ENCODE results near the gene ZNF548.
"Not testable (repeated sequence)": the region's sequence is repeated elsewhere in the genome, so short reads cannot be mapped to it uniquely, and the experiment has no call there.

Gene ZNF548

DNA sequence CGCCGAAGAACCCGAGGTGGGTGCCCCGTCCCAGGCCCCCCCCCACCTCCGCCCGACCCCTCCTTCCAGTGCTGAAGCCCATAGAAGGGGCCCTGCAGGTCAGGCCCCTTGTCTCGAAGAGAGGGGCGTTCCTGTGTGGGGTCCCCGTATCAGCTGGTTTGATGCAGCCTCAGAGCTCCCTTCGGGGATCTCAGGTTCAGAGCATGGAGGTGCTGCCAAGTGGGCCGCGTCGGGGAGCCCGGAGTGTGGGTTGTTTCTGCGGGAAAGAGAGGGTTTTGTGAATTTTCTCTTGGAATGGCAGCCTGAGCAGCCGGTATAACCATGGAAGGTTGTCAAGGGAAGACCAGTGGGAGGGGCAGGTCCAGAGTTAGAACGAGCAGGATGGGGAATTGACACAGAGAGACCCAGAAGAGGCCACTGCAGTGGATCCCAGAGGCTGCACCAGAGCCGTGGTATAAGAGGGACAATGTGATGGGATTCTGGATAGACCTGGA is 25.9 kb upstream of the ZNF548 start:
- peaks cover 0 to 6% of the 10 kb centered on the region in 2 donors for H3K36me3 ChIP-seq (ENCODE audit: control insufficient read depth in 1 of 2, insufficient read depth in 2 of 2, low read length in 2 of 2)
- peak overlapping the region; percentile 70 to 80 for H3K4me3 ChIP-seq (ENCODE audit: low read depth in 1 of 2, low read length in 2 of 2)
- peak overlapping the region; percentile 63 for H3K27ac ChIP-seq (ENCODE audit: low read length)
- no peaks in the 10 kb centered on the region for H3K27me3 ChIP-seq (ENCODE audit: low read depth, low read length)
- peaks cover under 1 to 8% of the 10 kb centered on the region in 2 donors for H3K9me3 ChIP-seq (ENCODE audit: control insufficient read depth in 1 of 2, low read length in 2 of 2)
- peaks cover 0 to 10% of the 10 kb centered on the region in 2 donors for H3K4me1 ChIP-seq (ENCODE audit: control insufficient read depth in 1 of 2, insufficient read depth in 2 of 2, low read length in 2 of 2)

- Histone ChIP-seq H3K4me1 (ENCODE audit: control insufficient read depth in 1 of 2, insufficient read depth in 2 of 2, low read length in 2 of 2) (peaks cover 0 to 10% of the 10 kb centered on the region in 2 donors), H3K27ac (ENCODE audit: low read length) (no peak overlapping the region), H3K27me3 (ENCODE audit: low read depth, low read length) (no peaks in the 10 kb centered on the region), H3K9me3 (ENCODE audit: control insufficient read depth in 1 of 2, low read length in 2 of 2) (no peaks in the 10 kb centered on the region), H3K36me3 (ENCODE audit: control insufficient read depth in 1 of 2, insufficient read depth in 2 of 2, low read length in 2 of 2) (peaks cover 2 to 5% of the 10 kb centered on the region in 2 donors), H3K4me3 (ENCODE audit: low read depth in 1 of 2, low read length in 2 of 2) (no peak overlapping the region)
Measured at GRCh38 chr19:57366776-57367175, 22.9 kb upstream of the ZNF548 start.

GRCh38 chr19:57374179-57374578 is 15.5 kb upstream of the ZNF548 start:
- H3K9me3 ChIP-seq (ENCODE audit: control insufficient read depth in 1 of 2, low read length in 2 of 2), result peaks cover 22 to 39% of the 10 kb centered on the region in 2 donors
- no peak overlapping the region for H3K27ac ChIP-seq (ENCODE audit: low read length)
- no peaks in the 10 kb centered on the region for H3K27me3 ChIP-seq (ENCODE audit: low read depth, low read length)
- H3K4me3 ChIP-seq (ENCODE audit: low read depth in 1 of 2, low read length in 2 of 2), result peak overlapping the region in 1 of 2 donors; percentile 19
- H3K36me3 ChIP-seq (ENCODE audit: control insufficient read depth in 1 of 2, insufficient read depth in 2 of 2, low read length in 2 of 2), result peaks cover 25 to 72% of the 10 kb centered on the region in 2 donors
- H3K4me1 ChIP-seq (ENCODE audit: control insufficient read depth in 1 of 2, insufficient read depth in 2 of 2, low read length in 2 of 2), result no peaks in the 10 kb centered on the region

DNA sequence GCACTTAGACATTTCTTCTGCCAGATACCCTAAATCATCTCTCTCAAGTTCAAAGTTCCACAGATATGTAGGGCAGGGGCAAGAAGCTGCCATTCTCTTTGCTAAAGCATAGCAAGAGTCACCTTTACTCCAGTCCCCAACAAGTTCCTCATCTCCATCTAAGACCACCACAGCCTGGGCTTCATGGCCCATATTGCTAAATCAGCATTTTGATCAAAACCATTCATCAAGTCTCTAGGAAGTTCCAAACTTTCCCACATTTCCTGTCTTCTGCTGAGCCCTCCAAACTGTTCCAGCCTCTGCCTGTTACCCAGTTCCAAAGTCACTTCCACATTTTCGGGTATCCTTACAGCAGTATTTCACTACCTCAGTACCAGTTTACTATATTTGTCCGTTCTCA is 15.0 kb upstream of the ZNF548 start:
- H3K27ac ChIP-seq (ENCODE audit: low read length); H3K27me3 ChIP-seq (ENCODE audit: low read depth, low read length); H3K4me1 ChIP-seq (ENCODE audit: control insufficient read depth in 1 of 2, insufficient read depth in 2 of 2, low read length in 2 of 2): not testable (repeated sequence)
- Histone ChIP-seq H3K36me3 (ENCODE audit: control insufficient read depth in 1 of 2, insufficient read depth in 2 of 2, low read length in 2 of 2) (peaks cover 25 to 72% of the 10 kb centered on the region in 2 donors), H3K9me3 (ENCODE audit: control insufficient read depth in 1 of 2, low read length in 2 of 2) (peaks cover 27 to 39% of the 10 kb centered on the region in 2 donors), H3K4me3 (ENCODE audit: low read depth in 1 of 2, low read length in 2 of 2) (peak overlapping the region in 1 of 2 donors; percentile 19)

DNA sequence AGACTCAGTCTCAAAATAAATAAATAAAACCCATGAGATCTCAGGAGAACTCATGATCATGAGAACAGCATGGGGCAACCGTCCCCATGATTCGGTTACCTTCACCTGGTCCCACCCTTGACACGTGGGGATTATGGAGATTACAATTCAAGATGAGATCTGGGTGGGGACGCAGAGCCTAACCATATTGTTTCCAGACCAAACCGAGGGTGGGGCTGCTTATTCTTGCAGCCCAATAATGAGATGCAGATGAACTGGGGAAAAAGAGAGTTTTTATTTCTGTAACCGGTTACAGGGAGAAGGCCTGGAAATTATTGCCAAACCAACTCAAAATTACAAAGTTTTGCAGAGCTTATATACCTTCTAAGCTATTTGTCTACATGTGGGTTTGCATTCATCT is 13.5 kb upstream of the ZNF548 start:
- no peak overlapping the region for H3K27ac ChIP-seq (ENCODE audit: low read length)
- H3K36me3 ChIP-seq (ENCODE audit: control insufficient read depth in 1 of 2, insufficient read depth in 2 of 2, low read length in 2 of 2), result peaks cover 25 to 72% of the 10 kb centered on the region in 2 donors
- no peak overlapping the region for H3K4me3 ChIP-seq (ENCODE audit: low read depth in 1 of 2, low read length in 2 of 2)
- H3K4me1 ChIP-seq (ENCODE audit: control insufficient read depth in 1 of 2, insufficient read depth in 2 of 2, low read length in 2 of 2), result no peaks in the 10 kb centered on the region
- peaks cover 32 to 41% of the 10 kb centered on the region in 2 donors for H3K9me3 ChIP-seq (ENCODE audit: control insufficient read depth in 1 of 2, low read length in 2 of 2)
- no peaks in the 10 kb centered on the region for H3K27me3 ChIP-seq (ENCODE audit: low read depth, low read length)

DNA sequence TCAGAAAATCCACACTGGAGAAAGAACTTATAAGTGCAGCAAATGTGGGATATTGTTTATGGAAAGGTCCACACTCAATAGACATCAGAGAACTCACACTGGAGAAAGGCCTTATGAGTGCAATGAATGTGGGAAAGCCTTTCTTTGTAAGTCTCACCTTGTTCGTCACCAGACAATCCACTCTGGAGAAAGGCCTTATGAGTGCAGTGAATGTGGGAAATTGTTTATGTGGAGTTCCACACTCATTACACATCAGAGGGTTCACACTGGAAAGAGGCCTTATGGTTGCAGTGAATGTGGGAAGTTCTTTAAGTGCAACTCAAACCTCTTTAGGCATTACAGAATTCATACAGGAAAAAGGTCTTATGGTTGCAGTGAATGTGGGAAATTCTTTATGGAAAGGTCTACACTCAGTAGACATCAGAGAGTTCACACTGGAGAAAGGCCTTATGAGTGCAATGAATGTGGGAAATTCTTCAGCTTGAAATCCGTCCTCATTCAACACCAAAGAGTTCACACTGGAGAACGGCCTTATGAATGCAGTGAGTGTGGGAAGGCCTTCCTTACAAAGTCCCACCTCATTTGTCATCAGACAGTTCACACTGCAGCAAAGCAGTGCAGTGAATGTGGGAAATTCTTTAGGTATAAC is 12.0 kb upstream of the ZNF548 start:
- H3K27ac ChIP-seq (ENCODE audit: low read length), result no peak overlapping the region
- no peaks in the 10 kb centered on the region for H3K27me3 ChIP-seq (ENCODE audit: low read depth, low read length)
- H3K36me3 ChIP-seq (ENCODE audit: control insufficient read depth in 1 of 2, insufficient read depth in 2 of 2, low read length in 2 of 2), result peaks cover 15 to 59% of the 10 kb centered on the region in 2 donors
- H3K9me3 ChIP-seq (ENCODE audit: control insufficient read depth in 1 of 2, low read length in 2 of 2), result peaks cover 32 to 41% of the 10 kb centered on the region in 2 donors
- peak overlapping the region in 1 of 2 donors; percentile 37 for H3K4me3 ChIP-seq (ENCODE audit: low read depth in 1 of 2, low read length in 2 of 2)
- H3K4me1 ChIP-seq (ENCODE audit: control insufficient read depth in 1 of 2, insufficient read depth in 2 of 2, low read length in 2 of 2), result no peaks in the 10 kb centered on the region

- Histone ChIP-seq H3K36me3 (ENCODE audit: control insufficient read depth in 1 of 2, insufficient read depth in 2 of 2, low read length in 2 of 2) (peaks cover 9 to 26% of the 10 kb centered on the region in 2 donors), H3K9me3 (ENCODE audit: control insufficient read depth in 1 of 2, low read length in 2 of 2) (peaks cover 30 to 32% of the 10 kb centered on the region in 2 donors), H3K4me1 (ENCODE audit: control insufficient read depth in 1 of 2, insufficient read depth in 2 of 2, low read length in 2 of 2) (no peaks in the 10 kb centered on the region), H3K27ac (ENCODE audit: low read length) (no peak overlapping the region), H3K4me3 (ENCODE audit: low read depth in 1 of 2, low read length in 2 of 2) (no peak overlapping the region), H3K27me3 (ENCODE audit: low read depth, low read length) (no peaks in the 10 kb centered on the region)
Measured at GRCh38 chr19:57380923-57381322, 8.7 kb upstream of the ZNF548 start.

- Histone ChIP-seq H3K9me3 (ENCODE audit: control insufficient read depth in 1 of 2, low read length in 2 of 2) (peaks cover 14 to 19% of the 10 kb centered on the region in 2 donors), H3K4me3 (ENCODE audit: low read depth in 1 of 2, low read length in 2 of 2) (no peak overlapping the region), H3K36me3 (ENCODE audit: control insufficient read depth in 1 of 2, insufficient read depth in 2 of 2, low read length in 2 of 2) (peaks cover 0 to 6% of the 10 kb centered on the region in 2 donors), H3K27ac (ENCODE audit: low read length) (no peak overlapping the region), H3K27me3 (ENCODE audit: low read depth, low read length) (no peaks in the 10 kb centered on the region), H3K4me1 (ENCODE audit: control insufficient read depth in 1 of 2, insufficient read depth in 2 of 2, low read length in 2 of 2) (no peaks in the 10 kb centered on the region)
Measured at GRCh38 chr19:57382806-57383488, 6.7 kb upstream of the ZNF548 start.

DNA sequence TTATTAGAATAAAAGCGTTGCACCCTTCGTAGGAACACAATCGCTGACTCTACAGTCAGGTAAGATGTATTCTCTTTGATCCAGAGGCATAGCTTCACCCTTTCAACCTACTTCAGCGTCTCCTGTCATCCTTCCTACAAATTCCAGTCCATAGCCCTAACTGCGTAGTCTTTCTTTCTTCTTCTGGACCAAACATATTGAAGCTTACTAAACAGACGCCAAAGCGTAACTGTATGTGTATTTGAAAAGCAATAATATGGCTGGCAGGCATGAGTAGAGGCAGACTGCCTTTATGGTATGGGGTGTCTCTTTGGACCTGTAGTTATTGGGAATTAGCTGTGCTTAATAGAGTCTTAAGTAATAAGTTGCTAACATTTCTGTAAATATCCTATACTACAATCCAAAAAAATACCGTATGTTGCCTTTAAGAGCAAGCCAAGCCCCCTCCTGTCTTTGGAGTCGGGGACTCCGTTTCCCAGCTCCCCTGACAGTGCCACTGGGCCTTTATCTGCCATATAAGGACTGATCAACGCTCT is 392 bp upstream of the ZNF548 start:
- H3K9me3 ChIP-seq (ENCODE audit: control insufficient read depth in 1 of 2, low read length in 2 of 2), result peaks cover 0 to 9% of the 10 kb centered on the region in 2 donors
- H3K36me3 ChIP-seq (ENCODE audit: control insufficient read depth in 1 of 2, insufficient read depth in 2 of 2, low read length in 2 of 2), result peaks cover 5 to 20% of the 10 kb centered on the region in 2 donors
- peak overlapping the region; percentile 51 to 80 for H3K4me3 ChIP-seq (ENCODE audit: low read depth in 1 of 2, low read length in 2 of 2)
- H3K27ac ChIP-seq (ENCODE audit: low read length), result peak overlapping the region; percentile 86
- peaks cover 0 to 17% of the 10 kb centered on the region in 2 donors for H3K4me1 ChIP-seq (ENCODE audit: control insufficient read depth in 1 of 2, insufficient read depth in 2 of 2, low read length in 2 of 2)
- H3K27me3 ChIP-seq (ENCODE audit: low read depth, low read length), result no peaks in the 10 kb centered on the region

DNA sequence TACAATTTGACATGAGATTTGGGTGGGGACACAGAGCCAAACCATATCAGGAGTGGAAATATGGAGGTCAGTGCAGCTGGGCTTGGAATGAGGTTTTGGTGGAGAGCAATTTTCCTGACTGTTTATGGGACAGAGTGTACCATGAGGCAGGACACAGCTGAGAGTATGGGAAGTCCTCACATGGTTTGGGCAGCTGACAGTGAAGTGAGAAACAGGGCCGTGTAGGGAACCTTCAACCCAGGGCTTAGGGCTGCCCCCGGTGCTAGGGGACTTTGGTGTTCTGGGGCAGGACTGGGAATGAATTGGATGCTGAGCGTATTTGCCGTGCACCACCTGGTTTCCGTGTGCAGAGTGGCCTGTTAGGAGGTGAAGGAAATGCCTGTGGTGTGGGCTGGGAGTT is 6.1 kb downstream of the ZNF548 start:
- peaks cover 23 to 52% of the 10 kb centered on the region in 2 donors for H3K9me3 ChIP-seq (ENCODE audit: control insufficient read depth in 1 of 2, low read length in 2 of 2)
- no peak overlapping the region for H3K27ac ChIP-seq (ENCODE audit: low read length)
- H3K4me1 ChIP-seq (ENCODE audit: control insufficient read depth in 1 of 2, insufficient read depth in 2 of 2, low read length in 2 of 2), result peaks cover 0 to 7% of the 10 kb centered on the region in 2 donors
- peaks cover 38 to 82% of the 10 kb centered on the region in 2 donors for H3K36me3 ChIP-seq (ENCODE audit: control insufficient read depth in 1 of 2, insufficient read depth in 2 of 2, low read length in 2 of 2)
- H3K4me3 ChIP-seq (ENCODE audit: low read depth in 1 of 2, low read length in 2 of 2), result no peak overlapping the region
- no peaks in the 10 kb centered on the region for H3K27me3 ChIP-seq (ENCODE audit: low read depth, low read length)

DNA sequence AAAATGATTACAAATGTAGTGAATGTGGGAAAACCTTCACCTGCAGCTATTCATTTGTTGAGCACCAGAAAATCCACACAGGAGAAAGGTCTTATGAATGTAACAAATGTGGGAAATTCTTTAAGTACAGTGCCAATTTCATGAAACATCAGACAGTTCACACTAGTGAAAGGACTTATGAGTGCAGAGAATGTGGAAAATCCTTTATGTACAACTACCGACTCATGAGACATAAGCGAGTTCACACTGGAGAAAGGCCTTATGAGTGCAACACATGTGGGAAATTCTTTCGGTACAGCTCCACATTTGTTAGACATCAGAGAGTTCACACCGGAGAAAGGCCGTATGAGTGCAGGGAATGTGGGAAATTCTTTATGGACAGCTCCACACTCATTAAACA is 9.2 kb downstream of the ZNF548 start:
- Histone ChIP-seq H3K4me3 (ENCODE audit: low read depth in 1 of 2, low read length in 2 of 2) (peak overlapping the region in 1 of 2 donors; percentile 51), H3K27me3 (ENCODE audit: low read depth, low read length) (no peaks in the 10 kb centered on the region), H3K27ac (ENCODE audit: low read length) (no peak overlapping the region), H3K4me1 (ENCODE audit: control insufficient read depth in 1 of 2, insufficient read depth in 2 of 2, low read length in 2 of 2) (no peaks in the 10 kb centered on the region), H3K36me3 (ENCODE audit: control insufficient read depth in 1 of 2, insufficient read depth in 2 of 2, low read length in 2 of 2) (peaks cover 37 to 86% of the 10 kb centered on the region in 2 donors), H3K9me3 (ENCODE audit: control insufficient read depth in 1 of 2, low read length in 2 of 2) (peaks cover 27 to 67% of the 10 kb centered on the region in 2 donors)
